CD4-positive, alpha-beta T cell (primary cell): Measurements from ENCODE around the gene HIF1A. TPM values are rescaled to one million over a fixed set of nuclear protein-coding genes. Genes with fewer than 3 reads are reported as not detected.

ENCODE experiments used
- ATAC-seq: fragments of 200-7000 bp; cut with Tn5 transposase; one replicate; pipeline ENCODE4 v1.10.0; 2022; ENCODE audit warnings: mild to moderate bottlenecking; ENCODE audit not compliant: poor library complexity
- CTCF ChIA-PET: fragments of 350-600 bp; sonication (Branson Sonifier 250); formaldehyde crosslinking; loops from one replicate; lab custom pipeline; 2021; ENCODE audit warnings: antibody characterized with exemption, inconsistent platforms; lab: Charles Lee
- POLR2A ChIA-PET: fragments of 350-600 bp; sonication (Branson Sonifier 250); formaldehyde crosslinking; loops from one replicate; lab custom pipeline; 2021; ENCODE audit warnings: antibody characterized with exemption, inconsistent platforms; lab: Charles Lee
- DNase-seq, 14 experiments: peaks; one replicate each; pipeline ENCODE4 v3.0.0-alpha.2; 2013 to 2020; ENCODE audit warnings: mixed read lengths in 2 of 14
- H3K27ac ChIP-seq, 2 donors: one replicate each; pipeline versions ENCODE4 v1.5.1 to v1.7.0; 2013; ENCODE audit warnings: low read length in 2 of 2, low read depth in 1 of 2, mild to moderate bottlenecking in 1 of 2
- H3K27me3 ChIP-seq, 2 experiments: 1 replicate in 1 of 2; 2 replicates in 1 of 2; pipeline versions ENCODE4 v1.6.1 to v1.7.0; 2013; ENCODE audit warnings: low read length in 2 of 2, control low read depth in 1 of 2, mild to moderate bottlenecking in 1 of 2, moderate library complexity in 1 of 2; ENCODE audit not compliant: insufficient read depth in 2 of 2, control insufficient read depth in 1 of 2
- H3K36me3 ChIP-seq: one replicate; pipeline ENCODE4 v1.6.1; 2013; ENCODE audit warnings: low read length, control low read depth; ENCODE audit not compliant: insufficient read depth
- H3K4me1 ChIP-seq: one replicate; pipeline ENCODE4 v1.6.1; 2013; ENCODE audit warnings: low read length, control low read depth; ENCODE audit not compliant: insufficient read depth
- H3K4me3 ChIP-seq: one replicate; pipeline ENCODE4 v1.5.1; 2013; ENCODE audit warnings: mild to moderate bottlenecking, low read length, moderate library complexity
- H3K9me3 ChIP-seq, 2 experiments: 1 replicate in 1 of 2; 2 replicates in 1 of 2; pipeline versions ENCODE4 v1.6.1 to v1.7.0; 2013; ENCODE audit warnings: low read length in 2 of 2, mild to moderate bottlenecking in 2 of 2, control low read depth in 1 of 2, moderate library complexity in 1 of 2; ENCODE audit not compliant: control insufficient read depth in 1 of 2, insufficient read depth in 1 of 2
- H3K27ac Mint-ChIP-seq: one replicate; pipeline ENCODE4 v1.8.0; 2020; ENCODE audit warnings: mixed read lengths
- H3K27me3 Mint-ChIP-seq: one replicate; pipeline ENCODE4 v1.8.0; 2021; ENCODE audit warnings: mixed read lengths
- H3K36me3 Mint-ChIP-seq: one replicate; pipeline ENCODE4 v1.8.0; 2021; ENCODE audit warnings: low read depth, mixed read lengths
- H3K4me1 Mint-ChIP-seq: one replicate; pipeline ENCODE4 v1.8.0; 2021; ENCODE audit warnings: low read depth, mixed read lengths
- H3K4me3 Mint-ChIP-seq: one replicate; pipeline ENCODE4 v1.8.0; 2020; ENCODE audit warnings: mild to moderate bottlenecking, mixed read lengths
- H3K9me3 Mint-ChIP-seq: one replicate; pipeline ENCODE4 v1.8.0; 2020; ENCODE audit warnings: mixed read lengths
- CTCF ChIP-seq: fragments of 200-600 bp; IDR thresholded peaks from one replicate; pipeline ENCODE4 v1.8.0; 2022; ENCODE audit warnings: antibody characterized with exemption, mild to moderate bottlenecking
- intact Hi-C, 2 experiments: fragments of 100-400 bp; cut with DNase I in 1 of 2; cut with micrococcal nuclease in 1 of 2; formaldehyde crosslinking; loops; one replicate each; pipeline versions ENCODE4 v1.15.1 to v1.9.0; 2023 to 2025; cut with DNase I, micrococcal nuclease
- total RNA-seq, 174 experiments: library from RNA in 2 of 174; stranded (reverse) in 2 of 174; gene quantifications; one replicate each; pipeline ENCODE4 v1.2.3 and lab custom pipeline; 2021 to 2026

HIF1A gene
- total RNA-seq, 2 experiments from 2014 or later = 350 to 369 TPM

- ChIA-PET CTCF (no interaction called here), POLR2A (interaction anchor here (1.0 to 2.0 kb wide), 3 partner anchors 10 to 182 kb away, joined by 3 to 9 read pairs (median 9); no protein-coding TSS in a partner anchor)
- Histone ChIP-seq H3K4me3 (no peak overlapping the region), H3K36me3 (no peaks in the 10 kb centered on the region), H3K27ac (no peak overlapping the region), H3K9me3 (no peaks in the 10 kb centered on the region), H3K27me3 (no peaks in the 10 kb centered on the region), H3K4me1 (no peaks in the 10 kb centered on the region)
- Mint-ChIP-seq H3K9me3 (peaks cover under 1% of the 10 kb centered on the region), H3K4me1 (peaks cover 14% of the 10 kb centered on the region), H3K27me3 (peaks cover under 1% of the 10 kb centered on the region), H3K4me3 (no peak overlapping the region), H3K36me3 (no peaks in the 10 kb centered on the region), H3K27ac (no peak overlapping the region)
- no peak for DNase-seq
- TF ChIP-seq CTCF = no peak
- intact Hi-C loops = no loop called here
- ATAC-seq = no peak
These were observed 13.9 kb upstream of the HIF1A start for GRCh38 chr14:61681413-61681812.

GRCh38 chr14:61683108-61683507 lies 12.2 kb upstream of the HIF1A start:
- no peaks in the 10 kb centered on the region for H3K9me3 ChIP-seq
- ATAC-seq (no peak), DNase-seq (no peak)
- Mint-ChIP-seq H3K4me3 (no peak overlapping the region), H3K36me3 (no peaks in the 10 kb centered on the region), H3K9me3 (peaks cover 6% of the 10 kb centered on the region), H3K27ac (no peak overlapping the region), H3K27me3 (peaks cover 3% of the 10 kb centered on the region), H3K4me1 (peaks cover 14% of the 10 kb centered on the region)
- no peaks in the 10 kb centered on the region for H3K36me3 ChIP-seq
- intact Hi-C loops = no loop called here
- no peak overlapping the region for H3K4me3 ChIP-seq
- ChIA-PET CTCF (interaction anchor here (0.8 kb wide), 1 partner anchor 10 kb away, joined by 4 read pairs; no protein-coding TSS in a partner anchor), POLR2A (interaction anchor here (1.1 to 1.3 kb wide), 2 partner anchors 109 to 267 kb away, joined by 3 read pairs; no protein-coding TSS in a partner anchor)
- no peaks in the 10 kb centered on the region for H3K27me3 ChIP-seq
- no peaks in the 10 kb centered on the region for H3K4me1 ChIP-seq
- no peak for TF ChIP-seq CTCF
- no peak overlapping the region for H3K27ac ChIP-seq

GRCh38 chr14:61690039-61690438 lies 5.3 kb upstream of the HIF1A start:
- Histone ChIP-seq H3K4me3 (no peak overlapping the region), H3K36me3 (no peaks in the 10 kb centered on the region), H3K4me1 (peaks cover 17% of the 10 kb centered on the region), H3K27me3 (no peaks in the 10 kb centered on the region), H3K9me3 (peaks cover 0 to 4% of the 10 kb centered on the region in 2 experiments), H3K27ac (no peak overlapping the region)
- Mint-ChIP-seq H3K4me3 (no peak overlapping the region), H3K9me3 (peaks cover 6% of the 10 kb centered on the region), H3K4me1 (peaks cover 36% of the 10 kb centered on the region), H3K36me3 (no peaks in the 10 kb centered on the region), H3K27me3 (peaks cover 3% of the 10 kb centered on the region), H3K27ac (no peak overlapping the region)
- DNase-seq (no peak), ATAC-seq (no peak)
- CTCF ChIA-PET = no interaction called here
- TF ChIP-seq CTCF = no peak
- intact Hi-C loops = loop anchor here (2.0 to 10.0 kb wide), 3 partner anchors 15 to 1445 kb away; partner anchors contain the start of gene PPM1A (in 1 of the 2)
- POLR2A ChIA-PET = interaction anchor here (1.5 kb wide), 1 partner anchor 72 kb away, joined by 3 read pairs; the partner anchor contains the start of gene SNAPC1
